ENCODE results near the gene MSH3.

- no peak for TF ChIP-seq ZFP3 (CRISPR knock-in tag; IDR thresholded peaks at IDR 0.05)
- TF ChIP-seq ARNTL (CRISPR knock-in tag; IDR thresholded peaks at IDR 0.05; ENCODE audit: borderline replicate concordance, low read depth), result no peak
- no peak for TF ChIP-seq ISL1 (CRISPR knock-in tag; IDR thresholded peaks at IDR 0.05)
- TF ChIP-seq GLIS3 (CRISPR knock-in tag; IDR thresholded peaks at IDR 0.05), result no peak
- no peak for TF ChIP-seq PATZ1 (CRISPR knock-in tag; IDR thresholded peaks at IDR 0.05; ENCODE audit: borderline replicate concordance)
- TF ChIP-seq ZFP30 (CRISPR knock-in tag; IDR thresholded peaks at IDR 0.05), result no peak
- TF ChIP-seq, protein P1, sequence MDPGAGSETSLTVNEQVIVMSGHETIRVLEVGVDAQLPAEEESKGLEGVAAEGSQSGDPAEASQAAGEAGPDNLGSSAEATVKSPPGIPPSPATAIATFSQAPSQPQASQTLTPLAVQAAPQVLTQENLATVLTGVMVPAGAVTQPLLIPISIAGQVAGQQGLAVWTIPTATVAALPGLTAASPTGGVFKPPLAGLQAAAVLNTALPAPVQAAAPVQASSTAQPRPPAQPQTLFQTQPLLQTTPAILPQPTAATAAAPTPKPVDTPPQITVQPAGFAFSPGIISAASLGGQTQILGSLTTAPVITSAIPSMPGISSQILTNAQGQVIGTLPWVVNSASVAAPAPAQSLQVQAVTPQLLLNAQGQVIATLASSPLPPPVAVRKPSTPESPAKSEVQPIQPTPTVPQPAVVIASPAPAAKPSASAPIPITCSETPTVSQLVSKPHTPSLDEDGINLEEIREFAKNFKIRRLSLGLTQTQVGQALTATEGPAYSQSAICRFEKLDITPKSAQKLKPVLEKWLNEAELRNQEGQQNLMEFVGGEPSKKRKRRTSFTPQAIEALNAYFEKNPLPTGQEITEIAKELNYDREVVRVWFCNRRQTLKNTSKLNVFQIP (CRISPR knock-in tag; IDR thresholded peaks at IDR 0.05; ENCODE audit: borderline replicate concordance, low read depth), result no peak
- no peak for TF ChIP-seq CSDC2 (CRISPR knock-in tag; IDR thresholded peaks at IDR 0.05)
- TF ChIP-seq PPARA (CRISPR knock-in tag; IDR thresholded peaks at IDR 0.05; ENCODE audit: borderline replicate concordance), result no peak
- no peak for TF ChIP-seq ZNF565 (CRISPR knock-in tag; conservative IDR thresholded peaks at IDR 0.05; ENCODE audit: low read depth)
Measured at GRCh38 chr5:80864109-80864508, 209.7 kb downstream of the MSH3 start.

Measured in SK-N-SH treated with all-trans-retinoic acid at 6 μM for 48 hours (cell line).